Measurements from ENCODE around the gene INTS13. TPM values are rescaled to one million over a fixed set of nuclear protein-coding genes. Genes with fewer than 3 reads are reported as not detected.

The INTS13 gene
- total RNA-seq, 1 experiment from 2014 or later = 54.0 TPM

DNA sequence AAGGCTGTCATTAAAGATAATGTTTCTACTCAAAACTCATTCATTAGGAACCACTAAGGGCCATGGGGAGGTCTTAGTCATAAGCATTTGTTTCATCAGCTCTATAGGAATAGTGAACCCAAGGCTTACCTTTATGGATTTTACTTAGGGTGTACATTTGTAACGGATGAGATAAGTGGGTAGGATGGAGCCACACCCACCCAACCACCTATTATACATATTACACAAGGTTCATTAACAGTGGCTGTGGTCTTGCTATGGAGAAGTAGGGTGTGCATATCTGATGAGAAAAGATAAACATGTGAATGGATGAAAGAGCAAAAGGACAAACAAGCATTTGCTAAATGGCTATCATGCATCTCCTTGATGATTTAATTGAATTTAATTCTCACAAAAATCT lies 65.2 kb downstream of the INTS13 start:
- Mint-ChIP-seq H3K9me3 (no peaks in the 10 kb centered on the region), H3K27me3 (ENCODE audit: low read depth) (no peaks in the 10 kb centered on the region), H3K4me3 (no peak overlapping the region), H3K4me1 (no peaks in the 10 kb centered on the region), H3K36me3 (no peaks in the 10 kb centered on the region), H3K27ac (no peak overlapping the region)
- CTCF ChIA-PET = interaction anchor here (1.0 to 1.4 kb wide), 3 partner anchors 9 to 27 kb away, joined by 3 to 8 read pairs (median 4); no protein-coding TSS in a partner anchor
- POLR2A ChIA-PET = no interaction called here
- no peak for TF ChIP-seq ZBTB21 (CRISPR knock-in tag; IDR thresholded peaks at IDR 0.05; ENCODE audit: borderline replicate concordance)
- TF ChIP-seq, protein P1, sequence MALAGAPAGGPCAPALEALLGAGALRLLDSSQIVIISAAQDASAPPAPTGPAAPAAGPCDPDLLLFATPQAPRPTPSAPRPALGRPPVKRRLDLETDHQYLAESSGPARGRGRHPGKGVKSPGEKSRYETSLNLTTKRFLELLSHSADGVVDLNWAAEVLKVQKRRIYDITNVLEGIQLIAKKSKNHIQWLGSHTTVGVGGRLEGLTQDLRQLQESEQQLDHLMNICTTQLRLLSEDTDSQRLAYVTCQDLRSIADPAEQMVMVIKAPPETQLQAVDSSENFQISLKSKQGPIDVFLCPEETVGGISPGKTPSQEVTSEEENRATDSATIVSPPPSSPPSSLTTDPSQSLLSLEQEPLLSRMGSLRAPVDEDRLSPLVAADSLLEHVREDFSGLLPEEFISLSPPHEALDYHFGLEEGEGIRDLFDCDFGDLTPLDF (CRISPR knock-in tag; IDR thresholded peaks at IDR 0.05) = no peak
- no peak for TF ChIP-seq ZNF121 (CRISPR knock-in tag; IDR thresholded peaks at IDR 0.05)
- TF ChIP-seq ZNF263 (CRISPR knock-in tag; IDR thresholded peaks at IDR 0.05; ENCODE audit: low read depth) = no peak
- no peak for TF ChIP-seq FOXK1 (CRISPR knock-in tag; IDR thresholded peaks at IDR 0.05)
- TF ChIP-seq, protein P2, sequence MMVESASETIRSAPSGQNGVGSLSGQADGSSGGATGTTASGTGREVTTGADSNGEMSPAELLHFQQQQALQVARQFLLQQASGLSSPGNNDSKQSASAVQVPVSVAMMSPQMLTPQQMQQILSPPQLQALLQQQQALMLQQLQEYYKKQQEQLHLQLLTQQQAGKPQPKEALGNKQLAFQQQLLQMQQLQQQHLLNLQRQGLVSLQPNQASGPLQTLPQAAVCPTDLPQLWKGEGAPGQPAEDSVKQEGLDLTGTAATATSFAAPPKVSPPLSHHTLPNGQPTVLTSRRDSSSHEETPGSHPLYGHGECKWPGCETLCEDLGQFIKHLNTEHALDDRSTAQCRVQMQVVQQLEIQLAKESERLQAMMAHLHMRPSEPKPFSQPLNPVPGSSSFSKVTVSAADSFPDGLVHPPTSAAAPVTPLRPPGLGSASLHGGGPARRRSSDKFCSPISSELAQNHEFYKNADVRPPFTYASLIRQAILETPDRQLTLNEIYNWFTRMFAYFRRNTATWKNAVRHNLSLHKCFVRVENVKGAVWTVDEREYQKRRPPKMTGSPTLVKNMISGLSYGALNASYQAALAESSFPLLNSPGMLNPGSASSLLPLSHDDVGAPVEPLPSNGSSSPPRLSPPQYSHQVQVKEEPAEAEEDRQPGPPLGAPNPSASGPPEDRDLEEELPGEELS (CRISPR knock-in tag; IDR thresholded peaks at IDR 0.05) = no peak
- no peak for TF ChIP-seq SMAD3 (CRISPR knock-in tag; IDR thresholded peaks at IDR 0.05; ENCODE audit: borderline replicate concordance)
- DNase-seq (ENCODE audit: low spot score) = no peak
- ATAC-seq = no peak

DNA sequence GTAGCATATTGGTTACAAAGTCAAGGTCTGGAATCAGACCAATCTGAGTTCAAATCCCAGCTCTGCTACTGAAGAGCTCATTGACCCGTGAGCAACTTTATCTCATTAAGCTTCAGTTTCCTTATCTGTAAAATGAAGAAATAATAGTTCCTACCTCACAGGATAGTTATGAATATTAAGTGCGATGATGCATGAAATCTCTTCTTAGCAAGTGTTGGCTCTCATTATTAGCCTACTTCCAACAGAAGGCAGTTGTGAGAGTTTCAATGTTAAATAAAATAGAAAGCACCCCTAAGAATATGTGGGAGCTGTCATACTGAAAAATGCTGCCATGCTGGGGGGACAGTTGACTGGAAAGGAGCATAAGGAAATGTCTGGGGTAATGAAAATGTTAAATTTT lies 65.8 kb downstream of the INTS13 start:
- no peaks in the 10 kb centered on the region for H3K4me1 Mint-ChIP-seq
- H3K4me3 Mint-ChIP-seq = no peak overlapping the region
- ChIA-PET CTCF (interaction anchor here (0.9 to 1.4 kb wide), 2 partner anchors 13 to 14 kb away, joined by 4 to 8 read pairs; no protein-coding TSS in a partner anchor), POLR2A (no interaction called here)
- ATAC-seq (no peak), DNase-seq (ENCODE audit: low spot score) (no peak)
- no peaks in the 10 kb centered on the region for H3K27me3 Mint-ChIP-seq (ENCODE audit: low read depth)
- no peaks in the 10 kb centered on the region for H3K36me3 Mint-ChIP-seq
- no peak overlapping the region for H3K27ac Mint-ChIP-seq
- TF ChIP-seq FOXP1 (CRISPR knock-in tag; IDR thresholded peaks at IDR 0.05; ENCODE audit: borderline replicate concordance) (no peak), ZNF121 (CRISPR knock-in tag; IDR thresholded peaks at IDR 0.05) (no peak)
- TF ChIP-seq, protein P3, sequence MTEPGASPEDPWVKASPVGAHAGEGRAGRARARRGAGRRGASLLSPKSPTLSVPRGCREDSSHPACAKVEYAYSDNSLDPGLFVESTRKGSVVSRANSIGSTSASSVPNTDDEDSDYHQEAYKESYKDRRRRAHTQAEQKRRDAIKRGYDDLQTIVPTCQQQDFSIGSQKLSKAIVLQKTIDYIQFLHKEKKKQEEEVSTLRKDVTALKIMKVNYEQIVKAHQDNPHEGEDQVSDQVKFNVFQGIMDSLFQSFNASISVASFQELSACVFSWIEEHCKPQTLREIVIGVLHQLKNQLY (CRISPR knock-in tag; IDR thresholded peaks at IDR 0.05) = no peak
- TF ChIP-seq, protein P4, sequence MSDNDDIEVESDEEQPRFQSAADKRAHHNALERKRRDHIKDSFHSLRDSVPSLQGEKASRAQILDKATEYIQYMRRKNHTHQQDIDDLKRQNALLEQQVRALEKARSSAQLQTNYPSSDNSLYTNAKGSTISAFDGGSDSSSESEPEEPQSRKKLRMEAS (CRISPR knock-in tag; IDR thresholded peaks at IDR 0.05) = no peak
- TF ChIP-seq, protein P5, sequence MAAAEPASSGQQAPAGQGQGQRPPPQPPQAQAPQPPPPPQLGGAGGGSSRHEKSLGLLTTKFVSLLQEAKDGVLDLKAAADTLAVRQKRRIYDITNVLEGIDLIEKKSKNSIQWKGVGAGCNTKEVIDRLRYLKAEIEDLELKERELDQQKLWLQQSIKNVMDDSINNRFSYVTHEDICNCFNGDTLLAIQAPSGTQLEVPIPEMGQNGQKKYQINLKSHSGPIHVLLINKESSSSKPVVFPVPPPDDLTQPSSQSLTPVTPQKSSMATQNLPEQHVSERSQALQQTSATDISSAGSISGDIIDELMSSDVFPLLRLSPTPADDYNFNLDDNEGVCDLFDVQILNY (CRISPR knock-in tag; IDR thresholded peaks at IDR 0.05) = no peak
- no peaks in the 10 kb centered on the region for H3K9me3 Mint-ChIP-seq

DNA sequence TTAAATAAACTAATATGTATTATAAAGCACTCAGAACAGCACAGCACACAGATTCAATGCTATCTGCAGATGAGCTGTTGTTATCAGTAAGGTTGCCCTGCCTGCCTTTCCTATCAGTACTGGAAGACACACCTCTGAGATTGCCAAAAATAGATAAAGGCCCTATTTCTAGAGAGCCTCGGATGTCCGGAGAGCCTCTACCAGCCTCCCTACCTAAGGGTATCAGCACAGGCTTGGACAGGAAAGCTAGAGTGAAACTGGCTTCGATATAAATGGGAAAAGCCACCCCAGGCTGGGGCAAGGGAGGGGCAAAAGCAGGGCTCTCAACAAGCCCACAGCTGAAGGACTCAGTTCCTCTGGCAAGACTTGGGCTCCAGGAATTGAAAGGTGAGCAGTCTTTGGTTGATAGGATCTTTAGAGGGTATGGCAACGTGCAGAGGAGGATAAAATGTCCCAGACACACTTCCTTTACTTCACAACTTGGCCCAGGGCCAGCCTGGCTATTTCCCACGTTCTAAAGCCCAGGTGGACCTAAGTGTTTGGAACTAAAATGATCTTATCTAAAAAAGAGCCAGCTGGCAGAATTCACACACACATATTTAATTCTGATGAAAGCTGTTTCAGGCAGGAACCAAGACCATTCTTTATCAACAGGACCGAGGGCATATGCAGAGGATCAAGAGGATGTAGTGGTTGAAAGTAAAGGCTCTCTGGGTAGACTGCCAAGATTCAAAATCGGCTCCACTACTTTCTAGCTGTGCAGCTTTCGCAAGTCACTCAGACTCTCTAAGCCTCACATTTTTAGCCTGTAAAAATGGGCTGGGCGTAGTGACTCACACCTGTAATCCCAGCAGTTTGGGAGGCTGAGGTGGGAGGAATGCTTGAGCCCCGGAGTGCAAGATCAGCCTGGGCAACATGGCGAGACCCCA lies 67.0 kb downstream of the INTS13 start:
- H3K9me3 Mint-ChIP-seq = no peaks in the 10 kb centered on the region
- ChIA-PET CTCF (interaction anchor here (1.4 to 3.1 kb wide), 2 partner anchors 14 to 15 kb away, joined by 8 to 21 read pairs; no protein-coding TSS in a partner anchor), POLR2A (interaction anchor here (1.2 kb wide), 1 partner anchor 37 kb away, joined by 3 read pairs; no protein-coding TSS in a partner anchor)
- no peak overlapping the region for H3K27ac Mint-ChIP-seq
- no peaks in the 10 kb centered on the region for H3K36me3 Mint-ChIP-seq
- H3K4me1 Mint-ChIP-seq = no peaks in the 10 kb centered on the region
- ATAC-seq (no peak), DNase-seq (ENCODE audit: low spot score) (no peak)
- H3K27me3 Mint-ChIP-seq (ENCODE audit: low read depth) = no peaks in the 10 kb centered on the region
- no peak overlapping the region for H3K4me3 Mint-ChIP-seq
- TF ChIP-seq FOXP1 (CRISPR knock-in tag; IDR thresholded peaks at IDR 0.05; ENCODE audit: borderline replicate concordance) (no peak), NFE2L1 (CRISPR knock-in tag; IDR thresholded peaks at IDR 0.05) (no peak), RELA (CRISPR knock-in tag; IDR thresholded peaks at IDR 0.05; ENCODE audit: borderline replicate concordance) (no peak), FOXK1 (CRISPR knock-in tag; IDR thresholded peaks at IDR 0.05) (no peak), ATF1 (CRISPR knock-in tag; IDR thresholded peaks at IDR 0.05) (no peak), NFATC4 (CRISPR knock-in tag; IDR thresholded peaks at IDR 0.05) (no peak), ZNF671 (CRISPR knock-in tag; IDR thresholded peaks at IDR 0.05) (no peak), FOXJ3 (CRISPR knock-in tag; IDR thresholded peaks at IDR 0.05; ENCODE audit: borderline replicate concordance) (no peak), ZNF317 (CRISPR knock-in tag; IDR thresholded peaks at IDR 0.05; ENCODE audit: borderline replicate concordance, low read depth) (no peak), GRHL2 (CRISPR knock-in tag; IDR thresholded peaks at IDR 0.05; ENCODE audit: insufficient replicate concordance, severe bottlenecking) (no peak)
- TF ChIP-seq, protein P6, sequence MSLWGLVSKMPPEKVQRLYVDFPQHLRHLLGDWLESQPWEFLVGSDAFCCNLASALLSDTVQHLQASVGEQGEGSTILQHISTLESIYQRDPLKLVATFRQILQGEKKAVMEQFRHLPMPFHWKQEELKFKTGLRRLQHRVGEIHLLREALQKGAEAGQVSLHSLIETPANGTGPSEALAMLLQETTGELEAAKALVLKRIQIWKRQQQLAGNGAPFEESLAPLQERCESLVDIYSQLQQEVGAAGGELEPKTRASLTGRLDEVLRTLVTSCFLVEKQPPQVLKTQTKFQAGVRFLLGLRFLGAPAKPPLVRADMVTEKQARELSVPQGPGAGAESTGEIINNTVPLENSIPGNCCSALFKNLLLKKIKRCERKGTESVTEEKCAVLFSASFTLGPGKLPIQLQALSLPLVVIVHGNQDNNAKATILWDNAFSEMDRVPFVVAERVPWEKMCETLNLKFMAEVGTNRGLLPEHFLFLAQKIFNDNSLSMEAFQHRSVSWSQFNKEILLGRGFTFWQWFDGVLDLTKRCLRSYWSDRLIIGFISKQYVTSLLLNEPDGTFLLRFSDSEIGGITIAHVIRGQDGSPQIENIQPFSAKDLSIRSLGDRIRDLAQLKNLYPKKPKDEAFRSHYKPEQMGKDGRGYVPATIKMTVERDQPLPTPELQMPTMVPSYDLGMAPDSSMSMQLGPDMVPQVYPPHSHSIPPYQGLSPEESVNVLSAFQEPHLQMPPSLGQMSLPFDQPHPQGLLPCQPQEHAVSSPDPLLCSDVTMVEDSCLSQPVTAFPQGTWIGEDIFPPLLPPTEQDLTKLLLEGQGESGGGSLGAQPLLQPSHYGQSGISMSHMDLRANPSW (CRISPR knock-in tag; conservative IDR thresholded peaks at IDR 0.05; ENCODE audit: low read depth) = no peak
- TF ChIP-seq, protein P7, sequence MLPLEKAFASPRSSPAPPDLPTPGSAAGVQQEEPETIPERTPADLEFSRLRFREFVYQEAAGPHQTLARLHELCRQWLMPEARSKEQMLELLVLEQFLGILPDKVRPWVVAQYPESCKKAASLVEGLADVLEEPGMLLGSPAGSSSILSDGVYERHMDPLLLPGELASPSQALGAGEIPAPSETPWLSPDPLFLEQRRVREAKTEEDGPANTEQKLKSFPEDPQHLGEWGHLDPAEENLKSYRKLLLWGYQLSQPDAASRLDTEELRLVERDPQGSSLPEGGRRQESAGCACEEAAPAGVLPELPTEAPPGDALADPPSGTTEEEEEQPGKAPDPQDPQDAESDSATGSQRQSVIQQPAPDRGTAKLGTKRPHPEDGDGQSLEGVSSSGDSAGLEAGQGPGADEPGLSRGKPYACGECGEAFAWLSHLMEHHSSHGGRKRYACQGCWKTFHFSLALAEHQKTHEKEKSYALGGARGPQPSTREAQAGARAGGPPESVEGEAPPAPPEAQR (CRISPR knock-in tag; IDR thresholded peaks at IDR 0.05) = no peak

All from WTC11 (cell line).